H1 (cell line): Measurements from ENCODE around the gene RFK. TPM values are rescaled to one million over a fixed set of nuclear protein-coding genes. Genes with fewer than 3 reads are reported as not detected.

Experiments
- BRCA1 ChIP-seq: IDR thresholded peaks from 2 replicates; pipeline ENCODE4 v1.6.1; 2012; ENCODE audit warnings: low read depth, low read length, improper control_type of control experiment
- SAP30 ChIP-seq: fragments of 300-600 bp; sonication (generic); IDR thresholded peaks from 2 replicates; pipeline ENCODE4 v1.7.1; 2012; ENCODE audit warnings: low read length, moderate library complexity, mild to moderate bottlenecking, inconsistent platforms; ENCODE audit not compliant: insufficient read depth, insufficient replicate concordance
- polyA plus RNA-seq, 7 experiments: library from polyadenylated mRNA; depleted of rRNA in 3 of 7; stranded (reverse) in 5 of 7; unstranded in 2 of 7; fragments of >200 nt in 5 of 7; fragments of 200-250 nt in 2 of 7; gene quantifications; 1 replicate in 5 of 7; 2 replicates in 1 of 7; 4 replicates in 1 of 7; pipeline versions ENCODE4 v1.2.1 to v1.2.3, GENCODE V29; 2011 to 2013; ENCODE audit warnings: missing spikeins in 2 of 7, mixed read lengths in 2 of 7
- total RNA-seq: library from RNA; stranded (reverse); fragmentation: NEBNext Ultra II Directional; extraction: Animal tissue kit (Norgen Biotek cat#: 25700); gene quantifications from 2 replicates; pipeline ENCODE4 v1.2.1, GENCODE V29; 2021
- TF ChIP-seq, protein P1 (sequence below): fragments of 300-600 bp; sonication (generic); IDR thresholded peaks from 2 replicates; pipeline ENCODE4 v1.7.1; 2012; ENCODE audit warnings: low read length, moderate library complexity, mild to moderate bottlenecking, inconsistent platforms; ENCODE audit not compliant: insufficient replicate concordance

RFK gene
- total and polyA plus RNA-seq, 2 of the 8 experiments (the other 6 are each of a cell fraction or from before 2014, with no cell fraction given): 4.3 to 10.6 TPM

- TF ChIP-seq SAP30 (no peak), BRCA1 (no peak)
- TF ChIP-seq, protein P1, sequence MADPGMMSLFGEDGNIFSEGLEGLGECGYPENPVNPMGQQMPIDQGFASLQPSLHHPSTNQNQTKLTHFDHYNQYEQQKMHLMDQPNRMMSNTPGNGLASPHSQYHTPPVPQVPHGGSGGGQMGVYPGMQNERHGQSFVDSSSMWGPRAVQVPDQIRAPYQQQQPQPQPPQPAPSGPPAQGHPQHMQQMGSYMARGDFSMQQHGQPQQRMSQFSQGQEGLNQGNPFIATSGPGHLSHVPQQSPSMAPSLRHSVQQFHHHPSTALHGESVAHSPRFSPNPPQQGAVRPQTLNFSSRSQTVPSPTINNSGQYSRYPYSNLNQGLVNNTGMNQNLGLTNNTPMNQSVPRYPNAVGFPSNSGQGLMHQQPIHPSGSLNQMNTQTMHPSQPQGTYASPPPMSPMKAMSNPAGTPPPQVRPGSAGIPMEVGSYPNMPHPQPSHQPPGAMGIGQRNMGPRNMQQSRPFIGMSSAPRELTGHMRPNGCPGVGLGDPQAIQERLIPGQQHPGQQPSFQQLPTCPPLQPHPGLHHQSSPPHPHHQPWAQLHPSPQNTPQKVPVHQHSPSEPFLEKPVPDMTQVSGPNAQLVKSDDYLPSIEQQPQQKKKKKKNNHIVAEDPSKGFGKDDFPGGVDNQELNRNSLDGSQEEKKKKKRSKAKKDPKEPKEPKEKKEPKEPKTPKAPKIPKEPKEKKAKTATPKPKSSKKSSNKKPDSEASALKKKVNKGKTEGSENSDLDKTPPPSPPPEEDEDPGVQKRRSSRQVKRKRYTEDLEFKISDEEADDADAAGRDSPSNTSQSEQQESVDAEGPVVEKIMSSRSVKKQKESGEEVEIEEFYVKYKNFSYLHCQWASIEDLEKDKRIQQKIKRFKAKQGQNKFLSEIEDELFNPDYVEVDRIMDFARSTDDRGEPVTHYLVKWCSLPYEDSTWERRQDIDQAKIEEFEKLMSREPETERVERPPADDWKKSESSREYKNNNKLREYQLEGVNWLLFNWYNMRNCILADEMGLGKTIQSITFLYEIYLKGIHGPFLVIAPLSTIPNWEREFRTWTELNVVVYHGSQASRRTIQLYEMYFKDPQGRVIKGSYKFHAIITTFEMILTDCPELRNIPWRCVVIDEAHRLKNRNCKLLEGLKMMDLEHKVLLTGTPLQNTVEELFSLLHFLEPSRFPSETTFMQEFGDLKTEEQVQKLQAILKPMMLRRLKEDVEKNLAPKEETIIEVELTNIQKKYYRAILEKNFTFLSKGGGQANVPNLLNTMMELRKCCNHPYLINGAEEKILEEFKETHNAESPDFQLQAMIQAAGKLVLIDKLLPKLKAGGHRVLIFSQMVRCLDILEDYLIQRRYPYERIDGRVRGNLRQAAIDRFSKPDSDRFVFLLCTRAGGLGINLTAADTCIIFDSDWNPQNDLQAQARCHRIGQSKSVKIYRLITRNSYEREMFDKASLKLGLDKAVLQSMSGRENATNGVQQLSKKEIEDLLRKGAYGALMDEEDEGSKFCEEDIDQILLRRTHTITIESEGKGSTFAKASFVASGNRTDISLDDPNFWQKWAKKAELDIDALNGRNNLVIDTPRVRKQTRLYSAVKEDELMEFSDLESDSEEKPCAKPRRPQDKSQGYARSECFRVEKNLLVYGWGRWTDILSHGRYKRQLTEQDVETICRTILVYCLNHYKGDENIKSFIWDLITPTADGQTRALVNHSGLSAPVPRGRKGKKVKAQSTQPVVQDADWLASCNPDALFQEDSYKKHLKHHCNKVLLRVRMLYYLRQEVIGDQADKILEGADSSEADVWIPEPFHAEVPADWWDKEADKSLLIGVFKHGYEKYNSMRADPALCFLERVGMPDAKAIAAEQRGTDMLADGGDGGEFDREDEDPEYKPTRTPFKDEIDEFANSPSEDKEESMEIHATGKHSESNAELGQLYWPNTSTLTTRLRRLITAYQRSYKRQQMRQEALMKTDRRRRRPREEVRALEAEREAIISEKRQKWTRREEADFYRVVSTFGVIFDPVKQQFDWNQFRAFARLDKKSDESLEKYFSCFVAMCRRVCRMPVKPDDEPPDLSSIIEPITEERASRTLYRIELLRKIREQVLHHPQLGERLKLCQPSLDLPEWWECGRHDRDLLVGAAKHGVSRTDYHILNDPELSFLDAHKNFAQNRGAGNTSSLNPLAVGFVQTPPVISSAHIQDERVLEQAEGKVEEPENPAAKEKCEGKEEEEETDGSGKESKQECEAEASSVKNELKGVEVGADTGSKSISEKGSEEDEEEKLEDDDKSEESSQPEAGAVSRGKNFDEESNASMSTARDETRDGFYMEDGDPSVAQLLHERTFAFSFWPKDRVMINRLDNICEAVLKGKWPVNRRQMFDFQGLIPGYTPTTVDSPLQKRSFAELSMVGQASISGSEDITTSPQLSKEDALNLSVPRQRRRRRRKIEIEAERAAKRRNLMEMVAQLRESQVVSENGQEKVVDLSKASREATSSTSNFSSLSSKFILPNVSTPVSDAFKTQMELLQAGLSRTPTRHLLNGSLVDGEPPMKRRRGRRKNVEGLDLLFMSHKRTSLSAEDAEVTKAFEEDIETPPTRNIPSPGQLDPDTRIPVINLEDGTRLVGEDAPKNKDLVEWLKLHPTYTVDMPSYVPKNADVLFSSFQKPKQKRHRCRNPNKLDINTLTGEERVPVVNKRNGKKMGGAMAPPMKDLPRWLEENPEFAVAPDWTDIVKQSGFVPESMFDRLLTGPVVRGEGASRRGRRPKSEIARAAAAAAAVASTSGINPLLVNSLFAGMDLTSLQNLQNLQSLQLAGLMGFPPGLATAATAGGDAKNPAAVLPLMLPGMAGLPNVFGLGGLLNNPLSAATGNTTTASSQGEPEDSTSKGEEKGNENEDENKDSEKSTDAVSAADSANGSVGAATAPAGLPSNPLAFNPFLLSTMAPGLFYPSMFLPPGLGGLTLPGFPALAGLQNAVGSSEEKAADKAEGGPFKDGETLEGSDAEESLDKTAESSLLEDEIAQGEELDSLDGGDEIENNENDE: no peak
Measured at GRCh38 chr9:76379494-76379893, 14.7 kb downstream of the RFK start (continued).
